Left renal pelvis (tissue), 4 donors: ENCODE measurements around the gene QRICH1. TPM values are rescaled to one million over a fixed set of nuclear protein-coding genes. Genes with fewer than 3 reads are reported as not detected.

Experiments used
- DNase-seq, 4 donors: peaks; one replicate each; pipeline ENCODE4 v3.0.0-alpha.2; 2013; ENCODE audit warnings: low read depth in 4 of 4, low spot score in 3 of 4
- polyA plus RNA-seq, 4 donors: library from polyadenylated mRNA; unstranded; fragments of 120-200 nt; gene quantifications; one replicate each; pipeline ENCODE4 v1.2.1, GENCODE V29; 2013; ENCODE audit not compliant: insufficient read length in 4 of 4

Gene QRICH1
- polyA plus RNA-seq, 4 donors, result 68.9 to 85.1 (median 82.4) TPM

DNA sequence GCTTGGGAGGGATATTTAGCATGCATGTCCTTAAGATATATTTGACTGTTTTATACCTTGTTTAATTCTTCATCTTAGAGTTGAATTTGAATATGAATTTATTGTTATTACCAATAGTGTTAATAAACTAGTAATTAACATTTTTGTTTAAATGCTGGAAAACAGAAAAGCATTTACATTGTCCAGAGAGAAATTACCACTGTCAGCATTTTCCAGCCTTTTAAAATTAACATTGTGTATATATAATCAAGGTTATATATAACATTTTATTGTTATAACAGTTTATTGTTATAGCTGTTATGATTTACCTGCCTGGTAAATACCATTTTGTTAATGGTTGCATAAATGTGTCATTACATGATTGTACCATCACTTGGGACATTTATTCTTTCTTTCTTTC lies 111.9 kb downstream of the QRICH1 start:
- no peak for DNase-seq

DNA sequence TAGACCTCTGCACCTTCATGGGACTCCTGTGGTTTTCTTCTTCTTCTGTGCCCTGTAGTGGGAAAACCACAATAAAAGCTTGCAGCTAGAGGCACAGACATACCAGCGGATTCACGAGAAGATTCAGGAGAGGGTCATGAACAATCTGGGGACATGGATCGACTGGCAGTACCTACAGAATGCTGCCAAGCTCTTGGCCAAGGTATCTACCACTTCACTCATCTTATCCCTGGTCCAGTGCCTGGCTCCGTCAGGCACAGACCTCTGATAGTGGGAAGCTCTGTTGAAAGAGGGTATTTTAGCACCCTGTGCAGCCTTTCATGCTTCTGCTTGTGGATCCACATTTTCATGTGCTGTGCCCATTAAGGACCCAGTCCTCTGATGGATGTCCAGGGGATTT lies 113.6 kb downstream of the QRICH1 start:
- DNase-seq, result no peak

Other genes with a start within 250 kb of the QRICH1 start
- gene PRKAR2A, start 246.2 kb downstream of the QRICH1 start, polyA plus RNA-seq, result 10 to 100 TPM; 31.6 to 50.0 (median 40.4) TPM
- 10 to 100 TPM in 3 of 4 donors, 1 to 10 TPM in 1; 7.1 to 19.1 (median 17.2) TPM for gene SLC25A20, start 195.2 kb downstream of the QRICH1 start, polyA plus RNA-seq
- 10 to 100 TPM; 60.2 to 92.9 (median 74.9) TPM for gene ARIH2, start 175.2 kb downstream of the QRICH1 start, polyA plus RNA-seq
- gene P4HTM, start 103.8 kb downstream of the QRICH1 start, polyA plus RNA-seq, result 10 to 100 TPM; 23.5 to 57.6 (median 37.8) TPM
- 100 to 1,000 TPM; 152 to 225 (median 187) TPM for gene WDR6, start 86.7 kb downstream of the QRICH1 start, polyA plus RNA-seq
- 10 to 100 TPM; 43.4 to 73.0 (median 69.1) TPM for gene DALRD3, start 75.5 kb downstream of the QRICH1 start, polyA plus RNA-seq
- gene NDUFAF3, start 72.0 kb downstream of the QRICH1 start, polyA plus RNA-seq, result 10 to 100 TPM; 57.2 to 81.6 (median 64.2) TPM
- gene IMPDH2, start 64.7 kb downstream of the QRICH1 start, polyA plus RNA-seq, result 100 to 1,000 TPM; 196 to 228 (median 222) TPM
- 100 to 1,000 TPM; 209 to 332 (median 291) TPM for gene QARS1, start 10.7 kb upstream of the QRICH1 start, polyA plus RNA-seq
- 10 to 100 TPM; 41.8 to 63.2 (median 56.5) TPM for gene USP19, start 26.8 kb upstream of the QRICH1 start, polyA plus RNA-seq
- 100 to 1,000 TPM; 365 to 447 (median 387) TPM for gene LAMB2, start 39.0 kb upstream of the QRICH1 start, polyA plus RNA-seq
- 10 to 100 TPM; 22.0 to 24.8 (median 24.2) TPM for gene CCDC71, start 72.3 kb upstream of the QRICH1 start, polyA plus RNA-seq
- 10 to 100 TPM; 35.0 to 51.3 (median 40.9) TPM for gene KLHDC8B, start 77.5 kb upstream of the QRICH1 start, polyA plus RNA-seq
- 10 to 100 TPM in 3 of 4 donors, 1 to 10 TPM in 1; 9.8 to 14.7 (median 10.5) TPM for gene C3orf62, start 183.2 kb upstream of the QRICH1 start, polyA plus RNA-seq
- 10 to 100 TPM; 50.6 to 74.0 (median 64.2) TPM for gene USP4, start 246.0 kb upstream of the QRICH1 start, polyA plus RNA-seq